Neural progenitor cell (in vitro differentiated cells): Measurements from ENCODE around the gene TEX2. TPM values are rescaled to one million over a fixed set of nuclear protein-coding genes. Genes with fewer than 3 reads are reported as not detected.

ENCODE experiments used
- DNase-seq: peaks from one replicate; pipeline ENCODE4 v3.0.0-alpha.2; 2016; ENCODE audit warnings: low spot score
- H2AFZ ChIP-seq: fragments of 200-600 bp; sonication (generic); replicated peaks from 2 replicates; pipeline ENCODE4 v1.6.1; 2016; ENCODE audit warnings: antibody characterized with exemption
- H3F3A ChIP-seq: fragments of 200-600 bp; sonication (generic); 2 replicates; pipeline ENCODE4 v1.6.1; 2016; ENCODE audit warnings: antibody characterized with exemption, low read depth
- H3K27ac ChIP-seq: fragments of 200-600 bp; sonication (generic); 2 replicates; pipeline ENCODE4 v1.5.1; 2016; ENCODE audit warnings: mild to moderate bottlenecking
- H3K27me3 ChIP-seq: fragments of 200-600 bp; sonication (generic); 2 replicates; pipeline ENCODE4 v1.6.1; 2016; ENCODE audit warnings: mild to moderate bottlenecking, moderate library complexity
- H3K36me3 ChIP-seq: fragments of 200-600 bp; sonication (generic); 2 replicates; pipeline ENCODE4 v1.5.1; 2016
- H3K4me1 ChIP-seq: fragments of 200-600 bp; sonication (generic); 2 replicates; pipeline ENCODE4 v1.6.1; 2016; ENCODE audit warnings: mixed run types
- H3K4me2 ChIP-seq: fragments of 200-600 bp; sonication (generic); 2 replicates; pipeline ENCODE4 v1.6.1; 2016
- H3K4me3 ChIP-seq: fragments of 200-600 bp; sonication (generic); 2 replicates; pipeline ENCODE4 v1.5.1; 2016
- H3K79me2 ChIP-seq: fragments of 200-600 bp; sonication (generic); 2 replicates; pipeline ENCODE4 v1.6.1; 2016; ENCODE audit warnings: low read depth
- H3K9ac ChIP-seq: fragments of 200-600 bp; sonication (generic); 2 replicates; pipeline ENCODE4 v1.6.1; 2016
- H3K9me3 ChIP-seq: fragments of 200-600 bp; sonication (generic); 2 replicates; pipeline ENCODE4 v1.5.1; 2016; ENCODE audit warnings: low read depth
- H4K20me1 ChIP-seq: fragments of 200-600 bp; sonication (generic); 2 replicates; pipeline ENCODE4 v1.6.1; 2016; ENCODE audit warnings: low read depth
- H3K27ac Mint-ChIP-seq: 3 replicates; pipeline ENCODE4 v1.8.0; 2021; ENCODE audit warnings: mixed read lengths
- H3K27me3 Mint-ChIP-seq: 2 replicates; pipeline ENCODE4 v1.8.0; 2022; ENCODE audit warnings: low read depth, mild to moderate bottlenecking, inconsistent platforms, moderate library complexity, mixed read lengths; ENCODE audit not compliant: insufficient read depth
- H3K36me3 Mint-ChIP-seq: 3 replicates; pipeline ENCODE4 v1.8.0; 2021; ENCODE audit warnings: mixed read lengths
- H3K4me1 Mint-ChIP-seq: 3 replicates; pipeline ENCODE4 v1.8.0; 2021; ENCODE audit warnings: mixed read lengths
- H3K4me3 Mint-ChIP-seq: 3 replicates; pipeline ENCODE4 v1.8.0; 2021; ENCODE audit warnings: mild to moderate bottlenecking, moderate library complexity, mixed read lengths
- H3K9me3 Mint-ChIP-seq: 3 replicates; pipeline ENCODE4 v1.8.0; 2020; ENCODE audit warnings: mixed read lengths
- EZH2 ChIP-seq: fragments of 200-600 bp; sonication (generic); IDR thresholded peaks from 2 replicates; pipeline ENCODE4 v1.6.1; 2017; ENCODE audit warnings: antibody characterized with exemption, mild to moderate bottlenecking, moderate library complexity
- EZH2phosphoT487 ChIP-seq: fragments of 200-600 bp; sonication (generic); IDR thresholded peaks from 2 replicates; pipeline ENCODE4 v1.6.1; 2017; ENCODE audit warnings: antibody characterized with exemption
- total RNA-seq: library from RNA; depleted of rRNA; stranded (reverse); fragments of >200 nt; gene quantifications from 2 replicates; pipeline ENCODE4 v1.2.3, GENCODE V29; 2015; ENCODE audit warnings: low replicate concordance
- TF ChIP-seq, protein P1 (sequence below): fragments of 200-600 bp; sonication (generic); IDR thresholded peaks from 2 replicates; pipeline ENCODE4 v1.5.1; 2017; ENCODE audit warnings: antibody characterized with exemption, mild to moderate bottlenecking

The TEX2 gene
- total RNA-seq, 1 donor from 2014 or later, result 10.6 TPM

DNA sequence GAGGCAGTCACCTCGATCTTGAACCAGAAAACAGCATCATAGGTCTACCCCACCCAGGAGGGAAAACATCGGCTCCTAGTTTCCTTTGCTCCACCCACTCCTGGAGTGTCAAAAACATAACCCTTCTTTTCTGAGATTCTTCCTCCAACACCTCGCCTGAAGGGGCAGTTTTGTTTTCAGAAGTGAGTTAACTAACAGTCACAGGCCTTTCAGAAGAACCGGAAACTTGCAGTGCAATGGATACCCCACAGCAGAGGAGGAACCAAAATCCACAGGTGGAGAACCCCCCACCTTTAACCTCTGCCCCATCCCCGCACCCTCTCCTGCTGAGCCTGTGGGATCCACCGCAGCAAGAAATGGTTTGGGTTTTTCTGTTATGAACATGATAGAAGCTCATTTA lies 7.8 kb upstream of the TEX2 start:
- no peak for DNase-seq
- Histone ChIP-seq H3K4me2 (no peak overlapping the region), H3K9ac (no peak overlapping the region), H3K27ac (no peak overlapping the region), H3K79me2 (no peaks in the 10 kb centered on the region), H3F3A (no peaks in the 10 kb centered on the region), H3K27me3 (peaks cover 4% of the 10 kb centered on the region), H3K4me1 (no peaks in the 10 kb centered on the region), H3K36me3 (no peaks in the 10 kb centered on the region), H4K20me1 (no peaks in the 10 kb centered on the region), H3K4me3 (no peak overlapping the region), H3K9me3 (no peaks in the 10 kb centered on the region), H2AFZ (no peak overlapping the region)
- Mint-ChIP-seq H3K36me3 (no peaks in the 10 kb centered on the region), H3K4me3 (no peak overlapping the region), H3K9me3 (no peaks in the 10 kb centered on the region), H3K27ac (no peak overlapping the region), H3K4me1 (peaks cover 3% of the 10 kb centered on the region), H3K27me3 (peaks cover 12% of the 10 kb centered on the region)
- TF ChIP-seq EZH2 (no peak), EZH2phosphoT487 (no peak)
- TF ChIP-seq, protein P1, sequence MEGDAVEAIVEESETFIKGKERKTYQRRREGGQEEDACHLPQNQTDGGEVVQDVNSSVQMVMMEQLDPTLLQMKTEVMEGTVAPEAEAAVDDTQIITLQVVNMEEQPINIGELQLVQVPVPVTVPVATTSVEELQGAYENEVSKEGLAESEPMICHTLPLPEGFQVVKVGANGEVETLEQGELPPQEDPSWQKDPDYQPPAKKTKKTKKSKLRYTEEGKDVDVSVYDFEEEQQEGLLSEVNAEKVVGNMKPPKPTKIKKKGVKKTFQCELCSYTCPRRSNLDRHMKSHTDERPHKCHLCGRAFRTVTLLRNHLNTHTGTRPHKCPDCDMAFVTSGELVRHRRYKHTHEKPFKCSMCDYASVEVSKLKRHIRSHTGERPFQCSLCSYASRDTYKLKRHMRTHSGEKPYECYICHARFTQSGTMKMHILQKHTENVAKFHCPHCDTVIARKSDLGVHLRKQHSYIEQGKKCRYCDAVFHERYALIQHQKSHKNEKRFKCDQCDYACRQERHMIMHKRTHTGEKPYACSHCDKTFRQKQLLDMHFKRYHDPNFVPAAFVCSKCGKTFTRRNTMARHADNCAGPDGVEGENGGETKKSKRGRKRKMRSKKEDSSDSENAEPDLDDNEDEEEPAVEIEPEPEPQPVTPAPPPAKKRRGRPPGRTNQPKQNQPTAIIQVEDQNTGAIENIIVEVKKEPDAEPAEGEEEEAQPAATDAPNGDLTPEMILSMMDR, result no peak

DNA sequence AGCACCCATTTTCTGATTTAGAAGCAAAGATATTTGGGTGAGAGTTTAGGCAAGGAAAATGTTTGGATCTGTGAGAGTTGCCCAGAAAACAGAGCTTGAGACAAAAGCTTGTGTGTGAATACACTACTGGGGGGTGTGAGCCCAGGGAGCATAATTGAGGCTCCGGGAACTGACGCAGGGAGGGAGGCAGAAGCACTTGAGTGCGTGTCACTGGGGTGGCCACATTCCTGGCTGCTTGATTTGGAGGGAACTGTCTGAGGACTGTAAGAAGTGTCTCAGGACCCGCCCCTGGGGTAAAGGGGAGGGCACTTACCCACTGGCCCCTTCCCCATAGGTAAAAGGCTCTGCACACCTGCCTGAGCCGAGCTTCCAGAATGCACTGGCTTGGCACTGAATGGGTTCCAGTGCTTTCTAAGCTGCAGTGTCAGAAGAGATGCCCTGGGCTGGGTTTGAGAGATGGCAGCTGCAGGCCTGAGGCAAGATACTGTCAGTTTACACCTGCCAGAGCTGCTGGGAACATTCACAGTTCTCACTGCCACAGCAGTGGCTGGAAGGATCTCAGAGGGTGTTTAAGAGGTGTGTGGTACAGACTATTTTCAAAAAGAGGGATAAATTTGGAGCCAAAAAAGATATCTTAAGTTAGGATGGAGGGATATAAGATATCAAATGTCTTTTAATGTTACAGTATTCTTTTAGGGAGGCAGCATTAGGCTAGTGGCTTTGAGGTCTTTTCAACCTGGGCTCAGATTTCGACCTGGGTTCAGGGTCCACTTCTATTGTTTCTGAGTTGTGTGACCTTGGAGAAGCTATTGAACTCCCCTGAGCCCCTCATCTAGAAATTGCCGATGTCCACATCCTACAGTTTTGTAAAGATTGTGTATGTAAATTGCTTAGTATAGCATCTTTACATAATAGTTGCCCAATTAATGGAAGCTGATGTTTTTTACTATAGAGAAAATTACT lies 6.9 kb upstream of the TEX2 start:
- H3K27me3 Mint-ChIP-seq, result peaks cover 12% of the 10 kb centered on the region
- Histone ChIP-seq H3K79me2 (no peaks in the 10 kb centered on the region), H3K4me2 (no peak overlapping the region), H3F3A (no peaks in the 10 kb centered on the region), H3K4me1 (no peaks in the 10 kb centered on the region), H2AFZ (no peak overlapping the region), H4K20me1 (no peaks in the 10 kb centered on the region), H3K27ac (no peak overlapping the region), H3K9me3 (no peaks in the 10 kb centered on the region), H3K9ac (no peak overlapping the region), H3K36me3 (no peaks in the 10 kb centered on the region), H3K27me3 (peaks cover 4% of the 10 kb centered on the region), H3K4me3 (no peak overlapping the region)
- H3K4me3 Mint-ChIP-seq, result no peak overlapping the region
- H3K27ac Mint-ChIP-seq, result no peak overlapping the region
- DNase-seq, result peak; percentile 18
- no peaks in the 10 kb centered on the region for H3K36me3 Mint-ChIP-seq
- no peaks in the 10 kb centered on the region for H3K9me3 Mint-ChIP-seq
- H3K4me1 Mint-ChIP-seq, result peaks cover 7% of the 10 kb centered on the region
- no peak for TF ChIP-seq EZH2phosphoT487
- TF ChIP-seq EZH2, result no peak
- TF ChIP-seq, protein P1, result no peak

DNA sequence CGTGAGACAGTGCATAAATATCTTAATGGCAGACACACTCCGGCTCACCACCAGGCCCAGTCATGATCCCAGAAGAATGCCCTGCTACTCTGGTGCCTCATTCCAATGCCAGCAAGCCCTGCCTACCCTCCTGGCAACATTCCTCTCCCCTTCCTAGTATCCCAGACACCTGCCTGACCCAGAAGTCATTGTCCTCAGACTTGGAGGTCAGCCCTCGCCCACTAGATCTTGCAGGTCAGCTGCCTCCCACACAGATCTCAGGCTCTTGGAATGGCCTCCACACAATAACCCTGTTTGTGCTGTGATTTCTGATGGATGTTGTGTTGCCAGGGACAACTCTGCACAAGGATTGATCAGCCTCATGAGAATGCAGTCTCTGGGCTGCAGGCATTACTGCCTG lies 1.8 kb upstream of the TEX2 start:
- Histone ChIP-seq H3K36me3 (no peaks in the 10 kb centered on the region), H3K4me3 (no peak overlapping the region), H3K4me1 (no peaks in the 10 kb centered on the region), H4K20me1 (peaks cover 26% of the 10 kb centered on the region), H2AFZ (no peak overlapping the region), H3K9ac (no peak overlapping the region), H3K79me2 (peaks cover 30% of the 10 kb centered on the region), H3K9me3 (no peaks in the 10 kb centered on the region), H3F3A (peaks cover 5% of the 10 kb centered on the region), H3K27me3 (peaks cover 14% of the 10 kb centered on the region), H3K27ac (no peak overlapping the region), H3K4me2 (no peak overlapping the region)
- peaks cover 11% of the 10 kb centered on the region for H3K27me3 Mint-ChIP-seq
- peak overlapping the region; percentile 8 for H3K4me3 Mint-ChIP-seq
- peaks cover 34% of the 10 kb centered on the region for H3K4me1 Mint-ChIP-seq
- H3K36me3 Mint-ChIP-seq, result no peaks in the 10 kb centered on the region
- H3K9me3 Mint-ChIP-seq, result no peaks in the 10 kb centered on the region
- peak overlapping the region; percentile 51 for H3K27ac Mint-ChIP-seq
- no peak for TF ChIP-seq EZH2
- TF ChIP-seq, protein P1, result no peak
- TF ChIP-seq EZH2phosphoT487, result no peak
- DNase-seq, result no peak
